B cell (primary cell): ENCODE results near the gene ITGB2. TPM values are rescaled to one million over a fixed set of nuclear protein-coding genes. Genes with fewer than 3 reads are reported as not detected.

ENCODE experiments used
- ATAC-seq: fragments of 200-7000 bp; cut with Tn5 transposase; one replicate; pipeline ENCODE4 v1.10.0; 2021; ENCODE audit warnings: low read depth, mild to moderate bottlenecking, moderate number of reproducible peaks, moderate library complexity
- CTCF ChIA-PET: fragments of 350-600 bp; sonication (Branson Sonifier 250); formaldehyde crosslinking; loops from one replicate; lab custom pipeline; 2021; ENCODE audit warnings: antibody characterized with exemption, inconsistent platforms; lab: Charles Lee
- POLR2A ChIA-PET: fragments of 350-600 bp; sonication (Branson Sonifier 250); formaldehyde crosslinking; loops from one replicate; lab custom pipeline; 2021; ENCODE audit warnings: antibody characterized with exemption; lab: Charles Lee
- DNase-seq: peaks from one replicate; pipeline ENCODE4 v3.0.0; 2013
- H2AFZ ChIP-seq: 2 replicates; pipeline ENCODE4 v1.6.1; 2012; ENCODE audit warnings: mild to moderate bottlenecking, low read depth, low read length; ENCODE audit not compliant: insufficient read depth, poor library complexity, severe bottlenecking
- H3K27ac ChIP-seq, 2 donors: 1 replicate in 1 of 2; 2 replicates in 1 of 2; pipeline ENCODE4 v1.5.1; 2012 to 2013; ENCODE audit warnings: low read length in 2 of 2, mild to moderate bottlenecking in 2 of 2, moderate library complexity in 1 of 2
- H3K27me3 ChIP-seq, 4 experiments: fragments of 200-600 bp in 1 of 4; sonication (generic) in 1 of 4; replicated peaks in 1 of 4; 1 replicate in 2 of 4; 2 replicates in 2 of 4; pipeline versions ENCODE4 v1.6.1 to v1.7.0; 2013 to 2016; ENCODE audit warnings: low read length in 3 of 4, mild to moderate bottlenecking in 2 of 4, mixed read lengths in 1 of 4, moderate library complexity in 1 of 4; ENCODE audit not compliant: insufficient read depth in 4 of 4, control insufficient read depth in 3 of 4; ENCODE audit errors: control extremely low read depth in 1 of 4
- H3K36me3 ChIP-seq, 2 experiments: replicated peaks in 1 of 2; 1 replicate in 1 of 2; 2 replicates in 1 of 2; pipeline versions ENCODE4 v1.6.1 to v1.7.1; 2013; ENCODE audit warnings: low read length in 1 of 2; ENCODE audit not compliant: insufficient read depth in 2 of 2, control insufficient read depth in 1 of 2; ENCODE audit errors: control extremely low read depth in 1 of 2, extremely low read depth in 1 of 2
- H3K4me1 ChIP-seq, 2 donors: fragments of 200-600 bp in 1 of 2; sonication (generic) in 1 of 2; 1 replicate in 1 of 2; 2 replicates in 1 of 2; pipeline versions ENCODE4 v1.5.1 to v1.6.1; 2013 to 2017; ENCODE audit warnings: low read length in 2 of 2; ENCODE audit not compliant: control insufficient read depth in 2 of 2, insufficient read depth in 2 of 2
- H3K4me2 ChIP-seq: replicated peaks from 2 replicates; pipeline ENCODE3; 2012; ENCODE audit warnings: mild to moderate bottlenecking, low read depth, low read length; ENCODE audit not compliant: poor library complexity, severe bottlenecking
- H3K4me3 ChIP-seq, 5 experiments: fragments of 200-600 bp in 1 of 5; sonication (generic) in 1 of 5; 1 replicate in 3 of 5; 2 replicates in 2 of 5; pipeline versions ENCODE4 v1.5.1 to v1.7.0; 2011 to 2016; ENCODE audit warnings: low read length in 4 of 5, mild to moderate bottlenecking in 4 of 5, low read depth in 2 of 5, control low read depth in 1 of 5, moderate library complexity in 1 of 5; ENCODE audit not compliant: insufficient read depth in 1 of 5; ENCODE audit errors: control extremely low read depth in 1 of 5, extremely low read depth in 1 of 5
- H3K79me2 ChIP-seq: fragments of 200-600 bp; sonication (generic); one replicate; pipeline ENCODE4 v1.6.0; 2016; ENCODE audit warnings: low read length; ENCODE audit not compliant: control insufficient read depth, insufficient read depth
- H3K9ac ChIP-seq: fragments of 200-600 bp; sonication (generic); 2 replicates; pipeline ENCODE4 v1.6.1; 2017; ENCODE audit warnings: mild to moderate bottlenecking, low read length, moderate library complexity
- H3K9me3 ChIP-seq, 3 donors: one replicate each; pipeline versions ENCODE4 v1.6.1 to v1.7.1; 2013; ENCODE audit warnings: low read length in 2 of 3; ENCODE audit not compliant: control insufficient read depth in 2 of 3, insufficient read depth in 1 of 3; ENCODE audit errors: control extremely low read depth in 1 of 3
- H4K20me1 ChIP-seq: 2 replicates; pipeline ENCODE4 v1.6.0; 2012; ENCODE audit warnings: mild to moderate bottlenecking, low read length; ENCODE audit not compliant: insufficient read depth, control insufficient read depth, poor library complexity, severe bottlenecking
- H3K27ac Mint-ChIP-seq: one replicate; pipeline ENCODE4 v1.8.0; 2021; ENCODE audit warnings: mixed read lengths
- H3K27me3 Mint-ChIP-seq: one replicate; pipeline ENCODE4 v1.8.0; 2021; ENCODE audit warnings: mixed read lengths
- H3K4me1 Mint-ChIP-seq: one replicate; pipeline ENCODE4 v1.8.0; 2021; ENCODE audit warnings: mixed read lengths
- H3K4me3 Mint-ChIP-seq: one replicate; pipeline ENCODE4 v1.8.0; 2021; ENCODE audit warnings: mixed read lengths
- H3K9me3 Mint-ChIP-seq: one replicate; pipeline ENCODE4 v1.8.0; 2022; ENCODE audit warnings: mixed read lengths; ENCODE audit not compliant: insufficient read depth
- EZH2 ChIP-seq: IDR thresholded peaks from 2 replicates; pipeline ENCODE4 v1.6.1; 2012; ENCODE audit warnings: borderline replicate concordance, low read depth, mild to moderate bottlenecking, moderate library complexity, low read length; ENCODE audit not compliant: insufficient read depth, poor library complexity, severe bottlenecking
- WGBS: methylation state at CpG from one replicate; pipeline ENCODE4 v1.1.5; 2013; ENCODE audit warnings: missing lambda C conversion rate; ENCODE audit not compliant: insufficient coverage; 5-methylcytosine and 5-hydroxymethylcytosine counted together
- intact Hi-C: fragments of 100-400 bp; cut with micrococcal nuclease; formaldehyde crosslinking; loops from one replicate; pipeline ENCODE4 v1.10.0; 2022
- polyA plus RNA-seq: library from polyadenylated mRNA; depleted of rRNA; stranded (reverse); fragments of >200 nt; gene quantifications from 2 replicates; pipeline ENCODE4 v1.2.3, GENCODE V29; 2012
- total RNA-seq, 2 donors: library from RNA; stranded (reverse); fragments of 120-200 nt in 1 of 2; gene quantifications; 1 replicate in 1 of 2; 2 replicates in 1 of 2; pipeline versions ENCODE4 v1.2.3 to v1.2.4, GENCODE V29; 2013 to 2022
- TF ChIP-seq, protein P1 (sequence below): fragments of 200-600 bp; IDR thresholded peaks from one replicate; pipeline ENCODE4 v1.8.0; 2022; ENCODE audit warnings: antibody characterized with exemption, mild to moderate bottlenecking

ITGB2 gene
- total and polyA plus RNA-seq, 2 donors (not counting 1 experiment from before 2014, with no cell fraction given), result 102 to 368 TPM

DNA sequence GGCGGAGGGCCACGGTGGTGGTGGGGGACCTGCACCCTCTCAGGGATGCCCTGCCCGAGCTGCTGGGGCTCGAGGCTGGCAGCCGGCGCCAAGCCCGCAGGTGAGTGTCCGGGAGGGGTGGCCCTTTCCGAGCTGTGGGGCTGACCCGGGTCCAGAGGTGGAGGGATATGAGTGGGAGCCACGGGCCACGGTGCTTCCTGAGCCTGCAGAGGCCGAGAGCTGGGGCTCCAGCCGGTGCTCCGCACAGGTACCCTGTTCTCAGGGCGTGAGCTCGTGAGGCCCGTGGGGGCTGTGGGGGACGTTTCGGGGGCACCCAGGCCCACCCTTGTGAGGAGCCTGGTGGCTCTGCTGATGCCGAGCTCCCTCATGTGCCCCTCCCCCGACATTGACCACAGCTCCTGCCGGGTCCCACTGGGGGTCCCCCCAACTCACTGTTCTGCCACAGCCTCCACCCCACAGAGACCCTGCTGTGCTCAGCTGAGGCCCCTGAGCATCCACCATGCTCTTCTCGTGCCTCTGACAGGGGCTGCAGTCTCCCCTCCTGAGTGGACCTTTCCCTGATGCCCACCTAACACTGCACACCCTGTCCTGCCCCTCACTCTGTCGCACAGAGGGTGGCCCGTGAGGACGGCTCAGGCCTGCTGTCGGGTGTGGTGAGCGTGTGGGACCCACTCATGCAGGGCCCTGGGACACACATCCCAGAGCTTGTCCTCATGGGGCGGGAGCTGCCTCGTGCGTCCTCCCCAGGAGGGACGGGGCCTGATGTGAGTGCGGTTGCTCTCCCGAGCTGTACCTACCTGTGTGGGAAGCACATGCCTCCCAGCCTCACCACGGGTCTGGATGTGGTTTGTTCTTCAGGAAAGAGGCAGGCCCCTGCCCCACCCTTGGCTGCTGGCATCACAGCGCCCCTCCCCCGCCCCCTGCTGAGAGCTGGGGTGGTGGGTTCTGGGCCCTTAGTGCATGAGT, 46.7 kb upstream of the ITGB2 start:
- no peak overlapping the region for H3K4me2 ChIP-seq
- peaks cover 45% of the 10 kb centered on the region for H3K79me2 ChIP-seq
- H3K4me3 ChIP-seq, result no peak overlapping the region
- H4K20me1 ChIP-seq, result peaks cover 45% of the 10 kb centered on the region
- Mint-ChIP-seq H3K4me3 (no peak overlapping the region), H3K27me3 (no peaks in the 10 kb centered on the region), H3K27ac (no peak overlapping the region), H3K9me3 (no peaks in the 10 kb centered on the region), H3K4me1 (peaks cover 22% of the 10 kb centered on the region)
- no peaks in the 10 kb centered on the region for H3K27me3 ChIP-seq
- WGBS, result 92% methylated on average over 35 of the region's 38 CpGs
- peaks cover 0 to 4% (median 0%) of the 10 kb centered on the region in 3 donors for H3K9me3 ChIP-seq
- ATAC-seq (no peak), DNase-seq (no peak)
- H3K36me3 ChIP-seq, result peaks cover 0 to 35% of the 10 kb centered on the region in 2 experiments
- no peak overlapping the region for H3K27ac ChIP-seq
- no peak for TF ChIP-seq EZH2
- TF ChIP-seq, protein P1, sequence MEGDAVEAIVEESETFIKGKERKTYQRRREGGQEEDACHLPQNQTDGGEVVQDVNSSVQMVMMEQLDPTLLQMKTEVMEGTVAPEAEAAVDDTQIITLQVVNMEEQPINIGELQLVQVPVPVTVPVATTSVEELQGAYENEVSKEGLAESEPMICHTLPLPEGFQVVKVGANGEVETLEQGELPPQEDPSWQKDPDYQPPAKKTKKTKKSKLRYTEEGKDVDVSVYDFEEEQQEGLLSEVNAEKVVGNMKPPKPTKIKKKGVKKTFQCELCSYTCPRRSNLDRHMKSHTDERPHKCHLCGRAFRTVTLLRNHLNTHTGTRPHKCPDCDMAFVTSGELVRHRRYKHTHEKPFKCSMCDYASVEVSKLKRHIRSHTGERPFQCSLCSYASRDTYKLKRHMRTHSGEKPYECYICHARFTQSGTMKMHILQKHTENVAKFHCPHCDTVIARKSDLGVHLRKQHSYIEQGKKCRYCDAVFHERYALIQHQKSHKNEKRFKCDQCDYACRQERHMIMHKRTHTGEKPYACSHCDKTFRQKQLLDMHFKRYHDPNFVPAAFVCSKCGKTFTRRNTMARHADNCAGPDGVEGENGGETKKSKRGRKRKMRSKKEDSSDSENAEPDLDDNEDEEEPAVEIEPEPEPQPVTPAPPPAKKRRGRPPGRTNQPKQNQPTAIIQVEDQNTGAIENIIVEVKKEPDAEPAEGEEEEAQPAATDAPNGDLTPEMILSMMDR, result no peak
- H3K9ac ChIP-seq, result no peak overlapping the region
- no peak overlapping the region for H2AFZ ChIP-seq
- POLR2A ChIA-PET, result no interaction called here
- CTCF ChIA-PET, result interaction anchor here (1.7 kb wide), 1 partner anchor 135 kb away, joined by 4 read pairs; no protein-coding TSS in a partner anchor
- peaks cover 14 to 21% of the 10 kb centered on the region in 2 donors for H3K4me1 ChIP-seq
- intact Hi-C loops, result no loop called here
